Spleen (tissue), 11 donors: Measurements from ENCODE around the gene RPLP2. TPM values are rescaled to one million over a fixed set of nuclear protein-coding genes. Genes with fewer than 3 reads are reported as not detected.

Experiments used
- DNase-seq: peaks from one replicate; pipeline ENCODE4 v3.0.0-alpha.2; 2020
- H3K27ac ChIP-seq, 8 donors: fragments of 200-600 bp; sonication (generic) in 7 of 8; 1 replicate in 4 of 8; 2 replicates in 4 of 8; pipeline versions ENCODE4 v1.5.0 to v1.8.0; 2016 to 2021; ENCODE audit warnings: inconsistent platforms in 4 of 8, mild to moderate bottlenecking in 4 of 8, moderate library complexity in 1 of 8
- H3K27me3 ChIP-seq, 7 donors: fragments of 200-600 bp; sonication (generic) in 6 of 7; replicated peaks in 1 of 7; 1 replicate in 4 of 7; 2 replicates in 3 of 7; pipeline versions ENCODE4 v1.5.0 to v1.8.0; 2016 to 2021; ENCODE audit warnings: inconsistent platforms in 3 of 7, mild to moderate bottlenecking in 1 of 7
- H3K36me3 ChIP-seq, 6 donors: fragments of 200-600 bp; sonication (generic) in 5 of 6; 1 replicate in 4 of 6; 2 replicates in 2 of 6; pipeline versions ENCODE4 v1.5.0 to v1.8.0; 2016 to 2021; ENCODE audit warnings: inconsistent platforms in 2 of 6
- H3K4me1 ChIP-seq, 6 donors: fragments of 200-600 bp; sonication (generic) in 5 of 6; 1 replicate in 3 of 6; 2 replicates in 3 of 6; pipeline versions ENCODE4 v1.5.0 to v1.8.0; 2016 to 2021; ENCODE audit warnings: inconsistent platforms in 3 of 6
- H3K4me3 ChIP-seq, 8 donors: fragments of 200-600 bp; sonication (generic) in 7 of 8; 1 replicate in 4 of 8; 2 replicates in 4 of 8; pipeline versions ENCODE4 v1.5.0 to v1.8.0; 2016 to 2021; ENCODE audit warnings: inconsistent platforms in 4 of 8, mild to moderate bottlenecking in 4 of 8, moderate library complexity in 2 of 8
- H3K9me3 ChIP-seq, 8 donors: fragments of 200-600 bp; sonication (generic) in 7 of 8; 1 replicate in 4 of 8; 2 replicates in 4 of 8; pipeline versions ENCODE4 v1.5.0 to v1.8.0; 2016 to 2021; ENCODE audit warnings: inconsistent platforms in 4 of 8
- CTCF ChIP-seq, 11 experiments: fragments of 200-600 bp in 7 of 11; fragments of 450-650 bp in 4 of 11; sonication (generic) in 4 of 11; IDR thresholded peaks in 8 of 11; conservative IDR thresholded peaks in 3 of 11; 1 replicate in 7 of 11; 2 replicates in 4 of 11; pipeline versions ENCODE4 v1.4.0 to v1.8.0; 2016 to 2021; ENCODE audit warnings: antibody characterized with exemption in 11 of 11, inconsistent platforms in 4 of 11, mild to moderate bottlenecking in 1 of 11
- POLR2A ChIP-seq, 3 donors: fragments of 450-650 bp; IDR thresholded peaks; one replicate each; pipeline ENCODE4 v1.5.1; 2017; ENCODE audit warnings: antibody characterized with exemption in 3 of 3, mild to moderate bottlenecking in 1 of 3
- POLR2AphosphoS5 ChIP-seq, 3 donors: sonication (generic); formaldehyde crosslinking; IDR thresholded peaks; one replicate each; pipeline ENCODE4 v1.5.1; 2017; ENCODE audit warnings: antibody characterized with exemption in 3 of 3
- WGBS, 5 donors: extraction: QIAGEN DNeasy Blood & Tissue Kit in 3 of 5; methylation state at CpG; one replicate each; pipeline versions ENCODE4 v1.1.5 to v1.1.7; 2013 to 2018; 5-methylcytosine and 5-hydroxymethylcytosine counted together
- intact Hi-C: fragments of 100-400 bp; cut with DNase I; formaldehyde crosslinking; loops from one replicate; pipeline ENCODE4 v1.15.0; 2023; ENCODE audit warnings: low total_unique reads
- polyA plus RNA-seq, 3 donors: library from polyadenylated mRNA; stranded (reverse); fragments of 200-250 nt; gene quantifications; one replicate each; pipeline ENCODE4 v1.2.1, GENCODE V29; 2013
- total RNA-seq, 7 donors: library from RNA; depleted of rRNA in 3 of 7; stranded (reverse); fragments of >200 nt in 3 of 7; fragmentation: NEBNext Ultra II Directional in 4 of 7; extraction: Animal tissue kit (Norgen Biotek cat#: 25700) in 4 of 7; gene quantifications; one replicate each; pipeline versions ENCODE4 v1.1.0 to v1.2.1, GENCODE V29; 2016 to 2021
- donor health status: healthy with polysubstance abuse.
- donor health status: DM: no; HTN: no; CAD: no; lungs with moderate emphysema.
- donor health status: DM: no; HTN: no; CAD: no.
- donor health status: Bipolar disorder and iron deficiency.
- donor health status: healthy.
- donor health status: DM: no; HTN: no; CAD: no.
- donor health status: DM: yes; HTN: yes; CAD: no.

The RPLP2 gene
- total and polyA plus RNA-seq, 10 donors: 514 to 3,944 (median 2,380) TPM

GRCh38 chr11:792873-793272 is 16.9 kb upstream of the RPLP2 start:
- peaks cover 0 to 32% (median 26%) of the 10 kb centered on the region in 7 donors for H3K27me3 ChIP-seq
- no peak overlapping the region for H3K4me3 ChIP-seq
- peaks cover 15 to 63% (median 46%) of the 10 kb centered on the region in 6 donors for H3K4me1 ChIP-seq
- H3K27ac ChIP-seq: no peak overlapping the region
- peak; percentile 70 for DNase-seq
- intact Hi-C loops: no loop called here
- TF ChIP-seq POLR2A (IDR thresholded peaks at IDR 0.05) (no peak), CTCF (IDR thresholded peaks at IDR 0.05 in 8 of 11, conservative IDR thresholded peaks at IDR 0.05 in 3 of 11) (no peak), POLR2AphosphoS5 (IDR thresholded peaks at IDR 0.05) (no peak)
- WGBS, 5 donors: 90 to 97% (median 96%) methylated on average over 8 to 13 of the region's 13 CpGs
- no peaks in the 10 kb centered on the region for H3K9me3 ChIP-seq
- peaks cover 0 to 42% (median 25%) of the 10 kb centered on the region in 6 donors for H3K36me3 ChIP-seq

GRCh38 chr11:793556-793955 is 16.2 kb upstream of the RPLP2 start:
- no peak for DNase-seq
- WGBS, 5 donors: 85 to 96% (median 91%) methylated on average over 5 to 7 of the region's 7 CpGs
- Histone ChIP-seq H3K9me3 (no peaks in the 10 kb centered on the region), H3K4me1 (peaks cover 15 to 60% (median 46%) of the 10 kb centered on the region in 6 donors), H3K27ac (no peak overlapping the region), H3K27me3 (peaks cover 0 to 25% (median 20%) of the 10 kb centered on the region in 7 donors), H3K36me3 (peaks cover 0 to 42% (median 25%) of the 10 kb centered on the region in 6 donors), H3K4me3 (no peak overlapping the region)
- TF ChIP-seq POLR2AphosphoS5 (IDR thresholded peaks at IDR 0.05) (no peak), CTCF (IDR thresholded peaks at IDR 0.05 in 8 of 11, conservative IDR thresholded peaks at IDR 0.05 in 3 of 11) (no peak), POLR2A (IDR thresholded peaks at IDR 0.05) (no peak)
- intact Hi-C loops: no loop called here

- Histone ChIP-seq H3K9me3 (no peaks in the 10 kb centered on the region), H3K4me1 (peaks cover 15 to 60% (median 49%) of the 10 kb centered on the region in 6 donors), H3K27ac (no peak overlapping the region), H3K4me3 (no peak overlapping the region), H3K36me3 (peaks cover 0 to 45% (median 25%) of the 10 kb centered on the region in 6 donors), H3K27me3 (peaks cover 0 to 19% (median 14%) of the 10 kb centered on the region in 7 donors)
- no peak for DNase-seq
- TF ChIP-seq POLR2A (IDR thresholded peaks at IDR 0.05) (no peak), POLR2AphosphoS5 (IDR thresholded peaks at IDR 0.05) (peak in 1 of 3 donors; percentile 8)
- 89 to 95% (median 91%) methylated on average over 22 to 31 of the region's 31 CpGs for WGBS, 5 donors
- intact Hi-C loops: no loop called here
Measured at GRCh38 chr11:794013-794765, 15.6 kb upstream of the RPLP2 start.

GRCh38 chr11:794766-795633 is 14.8 kb upstream of the RPLP2 start:
- peaks cover 0 to 11% (median 6%) of the 10 kb centered on the region in 7 donors for H3K27me3 ChIP-seq
- peaks cover 0 to 53% (median 28%) of the 10 kb centered on the region in 6 donors for H3K36me3 ChIP-seq
- intact Hi-C loops: no loop called here
- H3K4me3 ChIP-seq: peak overlapping the region in 6 of 8 donors; percentile 73 to 96 (median 92)
- peak; percentile 83 for DNase-seq
- 56 to 73% (median 69%) methylated on average over 29 to 38 of the region's 38 CpGs for WGBS, 5 donors
- TF ChIP-seq POLR2A (IDR thresholded peaks at IDR 0.05): no peak
- TF ChIP-seq CTCF (IDR thresholded peaks at IDR 0.05 in 8 of 11, conservative IDR thresholded peaks at IDR 0.05 in 3 of 11): no peak
- TF ChIP-seq POLR2AphosphoS5 (IDR thresholded peaks at IDR 0.05): no peak
- peaks cover 15 to 54% (median 42%) of the 10 kb centered on the region in 6 donors for H3K4me1 ChIP-seq
- H3K27ac ChIP-seq: peak overlapping the region in 5 of 8 donors; percentile 78 to 96 (median 91)
- no peaks in the 10 kb centered on the region for H3K9me3 ChIP-seq
